ENCODE measurements around the gene TEDC1.

- TF ChIP-seq CTCF (IDR thresholded peaks at IDR 0.05): peak; percentile 34
- no peak for TF ChIP-seq REST (IDR thresholded peaks at IDR 0.05; ENCODE audit: low read depth, low read length)
- no peak for TF ChIP-seq GATA2 (CRISPR knock-in tag; IDR thresholded peaks at IDR 0.05)
- no peak for TF ChIP-seq RFX5 (IDR thresholded peaks at IDR 0.05; ENCODE audit: low read length)
- TF ChIP-seq EZH2phosphoT487 (IDR thresholded peaks at IDR 0.05; ENCODE audit: borderline replicate concordance, low read depth): no peak
- no peak for TF ChIP-seq RCOR1 (IDR thresholded peaks at IDR 0.05; ENCODE audit: low read length)
- TF ChIP-seq FOXJ3 (CRISPR knock-in tag; IDR thresholded peaks at IDR 0.05): no peak
- no peak for TF ChIP-seq YY1 (IDR thresholded peaks at IDR 0.05; ENCODE audit: low read depth)
- TF ChIP-seq CHD2 (IDR thresholded peaks at IDR 0.05; ENCODE audit: low read length, partially characterized antibody): no peak
These were observed 41.7 kb downstream of the TEDC1 start for GRCh38 chr14:105532735-105533141.

All from SK-N-SH (cell line).